GM13977 (cell line): Measurements from ENCODE around the gene KLF6.
"Not testable (repeated sequence)": the region's sequence is repeated elsewhere in the genome, so short reads cannot be mapped to it uniquely, and the experiment has no call there.

ENCODE experiments used
- DNase-seq: peaks from one replicate; pipeline ENCODE4 v3.0.0; 2012; ENCODE audit warnings: low spot score
- in situ Hi-C: fragments of 300-500 bp; cut with MboI; formaldehyde crosslinking; loops from one replicate; pipeline ENCODE4 v1.12.0; 2022; ENCODE audit warnings: low sequenced_read_pairs, low pct_unique_long_range_greater_than_20kb, mixed read lengths, inconsistent platforms; ENCODE audit not compliant: unreplicated experiment
- TF ChIP-seq, protein P1 (sequence below): IDR thresholded peaks from 2 replicates; pipeline ENCODE4 v1.5.1; 2012; ENCODE audit warnings: mild to moderate bottlenecking, control low read depth; ENCODE audit not compliant: insufficient read depth; ENCODE audit errors: extremely low read depth, missing control alignments

KLF6 gene

DNA sequence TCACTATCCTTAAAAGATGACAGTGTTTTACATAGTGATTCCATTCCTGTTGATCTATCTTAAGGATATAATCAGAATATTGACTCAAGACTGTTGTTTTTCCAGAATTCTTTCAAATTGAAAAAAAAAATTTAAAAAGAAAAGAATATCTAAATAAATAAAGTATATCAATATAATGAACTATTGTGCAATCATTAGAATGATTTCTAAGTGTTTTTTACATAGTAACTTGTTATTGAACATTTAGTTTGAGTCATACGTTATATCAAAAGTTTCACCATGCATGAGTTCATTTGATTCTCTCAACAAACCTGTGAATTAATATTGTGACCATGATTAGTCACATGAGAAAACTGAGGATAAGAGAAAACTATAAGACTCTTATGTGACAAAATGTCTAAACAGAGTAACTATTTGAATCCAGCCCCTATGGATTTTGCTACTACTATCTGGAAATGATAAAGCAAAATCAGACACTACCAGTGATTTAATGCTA is 46.1 kb downstream of the KLF6 start:
- in situ Hi-C loops, result no loop called here
- DNase-seq, result no peak

DNA sequence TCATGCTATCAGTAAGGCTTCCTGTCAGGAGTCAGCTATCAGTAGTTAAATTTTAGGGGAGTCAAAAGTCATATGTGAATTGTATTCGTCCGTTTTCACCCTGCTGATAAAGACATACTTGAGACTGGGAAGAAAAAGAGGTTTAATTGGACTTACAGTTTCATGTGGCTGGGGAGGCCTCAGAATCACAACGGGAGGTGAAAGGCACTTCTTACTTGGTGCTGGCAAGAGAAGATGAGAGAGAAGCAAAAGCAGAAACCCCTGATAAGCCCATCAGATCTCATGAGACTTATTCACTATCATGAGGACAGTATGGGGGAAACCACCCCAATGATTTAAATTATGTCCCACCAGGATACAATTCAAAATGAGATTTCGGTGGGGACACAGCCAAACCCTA is 47.1 kb downstream of the KLF6 start:
- TF ChIP-seq, protein P1, sequence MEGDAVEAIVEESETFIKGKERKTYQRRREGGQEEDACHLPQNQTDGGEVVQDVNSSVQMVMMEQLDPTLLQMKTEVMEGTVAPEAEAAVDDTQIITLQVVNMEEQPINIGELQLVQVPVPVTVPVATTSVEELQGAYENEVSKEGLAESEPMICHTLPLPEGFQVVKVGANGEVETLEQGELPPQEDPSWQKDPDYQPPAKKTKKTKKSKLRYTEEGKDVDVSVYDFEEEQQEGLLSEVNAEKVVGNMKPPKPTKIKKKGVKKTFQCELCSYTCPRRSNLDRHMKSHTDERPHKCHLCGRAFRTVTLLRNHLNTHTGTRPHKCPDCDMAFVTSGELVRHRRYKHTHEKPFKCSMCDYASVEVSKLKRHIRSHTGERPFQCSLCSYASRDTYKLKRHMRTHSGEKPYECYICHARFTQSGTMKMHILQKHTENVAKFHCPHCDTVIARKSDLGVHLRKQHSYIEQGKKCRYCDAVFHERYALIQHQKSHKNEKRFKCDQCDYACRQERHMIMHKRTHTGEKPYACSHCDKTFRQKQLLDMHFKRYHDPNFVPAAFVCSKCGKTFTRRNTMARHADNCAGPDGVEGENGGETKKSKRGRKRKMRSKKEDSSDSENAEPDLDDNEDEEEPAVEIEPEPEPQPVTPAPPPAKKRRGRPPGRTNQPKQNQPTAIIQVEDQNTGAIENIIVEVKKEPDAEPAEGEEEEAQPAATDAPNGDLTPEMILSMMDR, result no peak
- in situ Hi-C loops, result no loop called here
- DNase-seq, result no peak

More for the DNA sequence above, 46.1 kb downstream of the KLF6 start:
- TF ChIP-seq, protein P1, result no peak

DNA sequence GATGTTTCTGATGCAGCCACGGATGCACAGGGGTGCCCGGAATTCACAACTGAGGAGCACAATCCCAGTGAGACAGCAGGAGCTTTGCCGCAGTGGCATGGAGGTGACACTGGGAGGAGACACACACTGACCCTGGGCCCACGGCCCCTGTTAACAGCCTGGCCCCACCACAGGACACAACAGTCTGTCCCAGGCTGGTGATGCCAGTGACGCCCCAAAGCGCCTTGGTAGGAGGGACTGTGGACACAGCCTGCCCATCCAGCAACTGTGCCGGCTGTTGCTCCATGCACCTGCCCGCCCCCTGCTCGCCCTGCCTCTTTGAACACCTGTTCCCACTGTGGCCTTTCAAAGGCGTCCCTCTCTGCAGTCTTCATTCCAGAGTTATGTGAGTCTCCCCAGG is 49.8 kb downstream of the KLF6 start:
- TF ChIP-seq, protein P1, result peak; percentile 40
- in situ Hi-C loops, result no loop called here
- DNase-seq, result no peak

DNA sequence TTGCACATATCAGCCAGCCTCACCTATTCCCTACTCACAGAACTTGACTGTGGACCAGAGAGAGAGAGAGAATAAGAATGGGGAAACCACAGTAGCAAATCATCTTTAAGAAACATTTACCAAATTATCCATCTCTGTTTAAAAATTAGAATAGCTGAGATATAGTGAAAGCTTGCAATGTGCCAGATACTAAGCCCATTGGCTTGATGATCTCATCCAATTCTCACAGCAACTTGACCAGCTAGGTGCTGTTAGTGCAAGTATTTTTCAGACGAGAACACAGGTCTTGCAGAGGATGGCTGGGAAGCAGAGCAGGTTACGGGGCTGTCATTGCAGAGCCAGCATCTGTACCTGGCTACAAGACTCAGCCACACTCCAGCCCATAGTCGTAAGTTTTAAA is 50.9 kb downstream of the KLF6 start:
- TF ChIP-seq, protein P1, result no peak
- in situ Hi-C loops, result no loop called here
- DNase-seq, result no peak

DNA sequence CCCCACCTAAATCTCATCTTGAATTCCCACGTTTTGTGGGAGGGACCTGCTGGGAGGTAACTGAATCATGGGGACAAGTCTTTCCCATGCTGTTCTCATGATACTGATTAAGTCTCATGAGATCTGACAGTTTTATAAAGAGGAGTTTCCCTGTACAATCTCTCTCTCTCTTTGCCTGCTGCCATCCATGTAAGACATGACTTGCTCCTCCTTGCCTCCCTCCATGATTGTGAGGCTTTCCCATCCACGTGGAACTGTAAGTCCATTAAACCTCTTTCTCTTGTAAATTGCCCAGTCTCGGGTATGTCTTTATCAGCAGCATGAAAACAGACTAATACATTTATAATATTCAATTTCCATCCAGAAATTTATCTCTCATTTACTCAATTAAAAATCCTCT is 52.8 kb downstream of the KLF6 start:
- in situ Hi-C loops, DNase-seq: not testable (repeated sequence)

DNA sequence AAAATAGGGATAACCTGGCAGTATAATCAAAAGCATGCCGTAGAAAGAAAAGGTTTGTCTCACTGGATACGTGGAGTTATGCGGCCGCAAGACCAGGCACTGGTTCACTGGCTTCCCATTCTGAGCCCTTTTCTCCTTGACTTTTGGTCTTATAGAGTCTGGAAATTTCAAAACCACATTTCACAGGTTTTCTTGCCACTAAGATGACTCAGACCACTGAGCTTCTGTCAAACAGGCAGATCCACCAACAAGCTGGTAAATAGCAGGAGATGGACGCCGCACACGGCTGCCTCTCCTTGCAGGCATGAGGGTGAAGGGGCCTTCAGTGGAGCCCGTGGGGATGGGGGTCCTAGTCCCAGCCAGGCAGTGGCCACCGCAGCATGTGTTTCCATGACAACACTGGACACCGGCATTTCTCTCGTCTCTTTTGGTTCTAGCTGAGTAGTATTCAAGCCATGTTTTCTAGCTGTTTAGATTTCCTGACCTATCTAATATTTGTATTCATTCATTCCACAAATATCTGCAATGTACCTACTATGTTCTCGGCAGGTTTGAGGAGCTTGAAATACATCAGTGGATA is 55.5 kb downstream of the KLF6 start:
- in situ Hi-C loops, result no loop called here
- TF ChIP-seq, protein P1, result no peak
- no peak for DNase-seq

DNA sequence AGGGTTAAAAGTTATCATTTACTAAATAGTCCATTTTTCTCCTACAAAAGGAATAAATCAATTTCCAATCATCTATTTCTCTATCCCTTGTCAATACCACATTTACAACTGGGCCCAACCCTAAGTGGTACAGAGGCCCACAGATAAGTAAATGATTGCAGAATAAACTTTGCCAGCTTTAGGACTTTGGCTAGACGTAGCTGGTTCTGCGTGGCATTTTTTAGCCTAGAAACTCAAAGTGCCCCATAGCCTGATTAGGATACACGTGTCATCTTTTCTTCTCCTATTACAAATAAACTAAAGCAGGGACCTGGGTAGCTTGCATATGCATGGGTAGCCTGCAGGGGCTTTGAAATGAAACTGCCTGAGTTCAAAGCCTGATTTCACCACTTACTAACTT is 56.4 kb downstream of the KLF6 start:
- TF ChIP-seq, protein P1, result no peak
- no peak for DNase-seq
- in situ Hi-C loops, result no loop called here
